Thyroid gland (tissue), 4 donors: Measurements from ENCODE around the gene ZNF620.

Source experiments
- CTCF ChIP-seq, 6 experiments: fragments of 200-600 bp in 3 of 6; fragments of 450-650 bp in 3 of 6; sonication (generic) in 3 of 6; IDR thresholded peaks; one replicate each; pipeline ENCODE4 v1.5.1; 2016 to 2019; ENCODE audit warnings: antibody characterized with exemption in 6 of 6, mild to moderate bottlenecking in 2 of 6, inconsistent platforms in 1 of 6, moderate library complexity in 1 of 6
- POLR2A ChIP-seq, 2 donors: fragments of 450-650 bp; IDR thresholded peaks; one replicate each; pipeline ENCODE4 v1.6.1; 2017; ENCODE audit warnings: antibody characterized with exemption in 2 of 2, mild to moderate bottlenecking in 2 of 2, moderate library complexity in 1 of 2

- TF ChIP-seq CTCF (IDR thresholded peaks at IDR 0.05) (no peak), POLR2A (IDR thresholded peaks at IDR 0.05) (no peak)
Measured at GRCh38 chr3:40516201-40516600, 10.4 kb downstream of the ZNF620 start.
